Naive B cell (primary cell): ENCODE results near the gene PCBP3. TPM values are rescaled to one million over a fixed set of nuclear protein-coding genes. Genes with fewer than 3 reads are reported as not detected.

Experiments used
- ATAC-seq, 2 donors: fragments of 150-1000 bp; cut with Tn5 transposase; 2 replicates each; pipeline ENCODE4 v1.10.0; 2021; ENCODE audit warnings: low read depth in 2 of 2, mild to moderate bottlenecking in 2 of 2, moderate library complexity in 2 of 2
- DNase-seq: peaks from one replicate; pipeline ENCODE4 v3.0.0; 2022
- H3K27ac Mint-ChIP-seq, 6 donors: one replicate each; pipeline ENCODE4 v1.8.0; 2020 to 2022; ENCODE audit warnings: mild to moderate bottlenecking in 6 of 6, mixed read lengths in 6 of 6, moderate library complexity in 5 of 6, inconsistent platforms in 2 of 6
- H3K27me3 Mint-ChIP-seq, 3 donors: one replicate each; pipeline ENCODE4 v1.8.0; 2021 to 2022; ENCODE audit warnings: mixed read lengths in 3 of 3, mild to moderate bottlenecking in 1 of 3
- H3K36me3 Mint-ChIP-seq, 2 donors: one replicate each; pipeline ENCODE4 v1.8.0; 2020 to 2022; ENCODE audit warnings: mixed read lengths in 2 of 2, inconsistent platforms in 1 of 2, mild to moderate bottlenecking in 1 of 2
- H3K4me1 Mint-ChIP-seq, 3 donors: one replicate each; pipeline ENCODE4 v1.8.0; 2020 to 2022; ENCODE audit warnings: mixed read lengths in 3 of 3, inconsistent platforms in 1 of 3, mild to moderate bottlenecking in 1 of 3, moderate library complexity in 1 of 3
- H3K4me3 Mint-ChIP-seq, 8 donors: one replicate each; pipeline ENCODE4 v1.8.0; 2020 to 2022; ENCODE audit warnings: mild to moderate bottlenecking in 8 of 8, mixed read lengths in 8 of 8, moderate library complexity in 8 of 8, inconsistent platforms in 2 of 8
- H3K9me3 Mint-ChIP-seq, 7 donors: one replicate each; pipeline ENCODE4 v1.8.0; 2020 to 2022; ENCODE audit warnings: mixed read lengths in 7 of 7, mild to moderate bottlenecking in 5 of 7, inconsistent platforms in 2 of 7, moderate library complexity in 1 of 7
- polyA plus RNA-seq, 6 donors: library from polyadenylated mRNA; unstranded; fragments of 300-500 nt; fragmentation: Illumina TruSeq; gene quantifications; one replicate each; pipeline ENCODE4 v1.2.3, GENCODE V29; 2021; ENCODE audit warnings: low read depth in 6 of 6

Gene PCBP3
- polyA plus RNA-seq, 6 donors from 2014 or later: 0.60 to 1.5 (median 0.93) TPM; not detected in 2

DNA sequence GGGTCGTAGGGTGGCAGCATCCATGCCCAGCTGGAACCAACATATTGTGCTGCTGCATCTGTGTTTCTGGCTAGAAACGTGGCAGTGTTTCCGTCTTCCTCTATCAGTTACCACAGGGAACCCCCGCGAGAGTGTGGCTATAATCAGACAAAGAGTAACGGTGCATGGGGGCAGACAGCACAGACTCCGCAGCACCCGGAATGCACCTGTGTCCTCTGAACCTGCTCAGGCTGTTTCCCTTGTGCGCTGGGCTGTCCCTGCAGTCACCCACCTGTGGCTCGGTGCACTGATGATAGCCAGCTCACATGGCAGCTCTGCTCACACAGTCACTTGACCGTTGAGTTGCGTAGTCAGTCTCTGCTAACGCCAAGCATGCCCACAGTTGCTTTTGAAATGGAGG, 11.4 kb upstream of the PCBP3 start:
- peak; percentile 33 for DNase-seq
- peak; percentile 28 to 82 for ATAC-seq
- Mint-ChIP-seq H3K9me3 (peaks cover 0 to 1% (median 0%) of the 10 kb centered on the region in 7 donors), H3K36me3 (no peaks in the 10 kb centered on the region), H3K27me3 (peaks cover 0 to 22% (median 18%) of the 10 kb centered on the region in 3 donors), H3K4me1 (peaks cover 0 to 16% (median 0%) of the 10 kb centered on the region in 3 donors), H3K4me3 (peak overlapping the region in 2 of 8 donors; percentile 0 to 67), H3K27ac (peak overlapping the region in 3 of 6 donors; percentile 36 to 96 (median 95))

DNA sequence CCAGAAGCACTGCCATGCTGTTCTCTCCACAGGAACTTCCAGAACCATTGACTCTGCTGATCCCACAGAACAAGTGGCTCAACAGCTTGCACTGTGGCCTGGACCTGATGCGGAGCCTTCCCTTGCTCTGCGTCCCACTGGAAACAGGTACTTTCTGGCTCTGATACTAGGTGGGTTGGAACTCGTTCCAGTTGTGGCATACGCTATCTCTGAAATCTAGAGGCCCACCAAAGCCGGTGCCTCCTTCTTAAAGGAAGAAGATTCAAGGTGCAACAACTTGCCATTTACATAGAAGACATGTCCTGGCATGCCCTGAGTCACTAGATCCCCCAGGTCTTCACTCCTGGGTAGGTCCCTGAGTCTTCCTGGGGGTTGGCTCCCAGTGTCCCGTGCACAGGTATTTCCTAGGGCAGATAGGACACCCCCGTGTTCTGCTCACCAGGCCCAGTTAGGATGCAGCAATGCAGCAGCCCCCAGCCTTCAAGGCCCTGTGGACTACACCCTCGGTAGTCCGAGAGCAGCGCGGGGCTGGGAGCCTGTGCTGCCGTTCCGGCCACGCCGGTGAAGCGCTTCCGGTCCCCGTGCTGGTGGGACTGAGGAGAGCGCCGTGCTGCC, 10.8 kb upstream of the PCBP3 start:
- H3K9me3 Mint-ChIP-seq: peaks cover 0 to 1% (median 0%) of the 10 kb centered on the region in 7 donors
- no peak for DNase-seq
- H3K4me3 Mint-ChIP-seq: peak overlapping the region in 2 of 8 donors; percentile 24 to 67
- peaks cover 0 to 16% (median 0%) of the 10 kb centered on the region in 3 donors for H3K4me1 Mint-ChIP-seq
- H3K27ac Mint-ChIP-seq: peak overlapping the region in 3 of 6 donors; percentile 47 to 96 (median 95)
- H3K27me3 Mint-ChIP-seq: peaks cover 0 to 16% (median 16%) of the 10 kb centered on the region in 3 donors
- H3K36me3 Mint-ChIP-seq: no peaks in the 10 kb centered on the region
- no peak for ATAC-seq

DNA sequence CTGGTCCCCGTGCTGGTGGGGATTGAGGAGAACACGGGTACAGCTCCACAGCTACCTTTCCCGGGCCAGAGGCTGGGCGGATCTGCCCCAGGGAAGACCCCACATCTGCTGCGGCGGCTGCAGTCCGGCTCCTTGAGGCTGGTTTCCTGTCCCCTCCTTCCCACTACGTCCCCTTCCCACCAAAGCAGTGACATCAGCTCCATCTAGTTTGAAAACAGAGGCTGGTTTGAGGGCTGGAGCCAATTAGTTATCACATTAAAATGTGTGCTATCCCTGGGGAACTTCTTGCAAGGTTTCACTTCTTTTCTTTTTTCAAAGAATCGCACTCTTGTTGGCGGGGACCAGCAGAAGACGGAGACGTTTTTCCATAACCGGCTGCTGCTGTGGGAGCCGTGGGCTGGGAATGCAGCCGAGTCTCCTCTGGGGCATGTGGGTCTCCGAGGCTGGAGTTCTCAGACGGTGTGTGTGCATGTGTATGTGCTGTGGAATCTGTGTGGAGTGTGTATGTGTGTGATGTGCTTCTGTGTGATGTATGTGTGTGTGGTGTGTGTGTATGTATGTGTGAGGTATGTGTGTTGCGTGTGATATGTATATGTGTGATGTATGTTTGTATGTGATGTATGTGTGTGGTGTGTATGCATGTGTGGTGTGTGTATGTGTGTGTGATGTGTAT, 8.9 kb upstream of the PCBP3 start:
- DNase-seq (no peak), ATAC-seq (peak in 1 of 2 donors; percentile 38)
- Mint-ChIP-seq H3K27ac (no peak overlapping the region), H3K4me3 (no peak overlapping the region), H3K9me3 (no peaks in the 10 kb centered on the region), H3K27me3 (peaks cover 0 to 9% (median 6%) of the 10 kb centered on the region in 3 donors), H3K36me3 (no peaks in the 10 kb centered on the region), H3K4me1 (peaks cover 0 to 33% (median 1%) of the 10 kb centered on the region in 3 donors)

DNA sequence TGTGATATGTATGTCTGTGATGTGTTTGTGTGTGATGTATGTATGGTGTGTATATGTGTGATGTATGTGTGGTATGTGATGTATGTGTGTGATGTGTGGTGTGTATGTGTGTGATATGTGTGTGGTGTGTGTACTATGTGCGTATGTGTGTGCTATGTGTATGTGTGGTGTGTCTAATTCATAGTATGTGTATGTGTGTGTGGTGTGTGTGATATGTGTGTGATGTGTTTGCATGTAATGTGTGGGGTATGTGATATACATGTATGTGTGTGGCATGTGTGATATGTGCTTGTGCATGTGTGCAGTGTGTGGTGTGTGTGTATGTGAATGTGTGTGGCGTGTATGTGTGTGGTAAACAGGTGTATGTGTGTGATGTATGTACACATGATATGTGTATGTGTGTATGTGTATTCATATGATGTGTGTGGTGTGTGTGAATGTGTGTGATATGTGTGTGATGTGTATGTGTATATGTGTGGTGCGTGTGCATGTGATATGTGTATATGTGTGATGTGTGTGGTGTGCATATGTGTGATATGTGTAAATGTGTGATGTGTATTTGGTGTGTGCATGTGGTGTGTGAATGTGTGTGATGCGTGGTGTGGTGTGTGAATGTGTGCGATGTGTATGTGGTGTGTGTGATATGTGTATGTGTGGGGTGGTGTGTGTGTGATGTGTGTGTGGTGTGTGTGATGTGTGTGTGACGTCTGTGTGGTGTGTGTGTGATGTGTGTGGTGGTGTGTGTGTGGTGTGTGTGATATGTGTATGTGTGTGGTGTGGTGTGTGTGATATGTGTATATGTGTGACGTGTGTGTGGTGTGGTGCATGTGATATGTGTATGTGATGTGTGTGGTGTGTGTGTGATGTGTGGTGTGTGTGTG, 8.0 kb upstream of the PCBP3 start:
- DNase-seq (no peak), ATAC-seq (no peak)
- H3K36me3 Mint-ChIP-seq: no peaks in the 10 kb centered on the region
- no peak overlapping the region for H3K27ac Mint-ChIP-seq
- H3K4me3 Mint-ChIP-seq: no peak overlapping the region
- H3K9me3 Mint-ChIP-seq: no peaks in the 10 kb centered on the region
- peaks cover 0 to 9% (median 0%) of the 10 kb centered on the region in 3 donors for H3K27me3 Mint-ChIP-seq
- H3K4me1 Mint-ChIP-seq: peaks cover 6 to 41% (median 8%) of the 10 kb centered on the region in 3 donors

DNA sequence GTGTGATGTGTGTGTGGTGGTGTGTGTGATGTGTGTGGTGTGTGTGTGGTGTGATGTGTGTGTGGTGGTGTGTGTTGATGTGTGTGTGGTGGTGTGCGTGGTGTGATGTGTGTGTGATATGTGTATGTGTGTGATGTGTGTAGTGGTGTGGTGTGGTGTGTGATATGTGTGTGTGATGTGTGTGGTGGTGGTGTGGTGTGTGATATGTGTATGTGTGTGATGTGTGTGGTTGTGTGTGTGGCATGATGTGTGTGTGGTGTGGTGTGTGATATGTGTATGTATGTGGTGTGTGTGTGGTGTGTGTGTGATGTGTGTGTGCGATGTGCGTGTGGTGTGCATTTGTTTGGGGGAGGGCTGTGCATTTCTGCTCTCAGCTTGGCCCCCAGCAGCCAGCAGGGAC, 7.1 kb upstream of the PCBP3 start:
- Mint-ChIP-seq H3K36me3 (no peaks in the 10 kb centered on the region), H3K4me3 (no peak overlapping the region), H3K4me1 (peaks cover 6 to 45% (median 14%) of the 10 kb centered on the region in 3 donors), H3K27ac (no peak overlapping the region), H3K9me3 (no peaks in the 10 kb centered on the region), H3K27me3 (peaks cover 0 to 15% (median 0%) of the 10 kb centered on the region in 3 donors)
- DNase-seq (no peak), ATAC-seq (no peak)

DNA sequence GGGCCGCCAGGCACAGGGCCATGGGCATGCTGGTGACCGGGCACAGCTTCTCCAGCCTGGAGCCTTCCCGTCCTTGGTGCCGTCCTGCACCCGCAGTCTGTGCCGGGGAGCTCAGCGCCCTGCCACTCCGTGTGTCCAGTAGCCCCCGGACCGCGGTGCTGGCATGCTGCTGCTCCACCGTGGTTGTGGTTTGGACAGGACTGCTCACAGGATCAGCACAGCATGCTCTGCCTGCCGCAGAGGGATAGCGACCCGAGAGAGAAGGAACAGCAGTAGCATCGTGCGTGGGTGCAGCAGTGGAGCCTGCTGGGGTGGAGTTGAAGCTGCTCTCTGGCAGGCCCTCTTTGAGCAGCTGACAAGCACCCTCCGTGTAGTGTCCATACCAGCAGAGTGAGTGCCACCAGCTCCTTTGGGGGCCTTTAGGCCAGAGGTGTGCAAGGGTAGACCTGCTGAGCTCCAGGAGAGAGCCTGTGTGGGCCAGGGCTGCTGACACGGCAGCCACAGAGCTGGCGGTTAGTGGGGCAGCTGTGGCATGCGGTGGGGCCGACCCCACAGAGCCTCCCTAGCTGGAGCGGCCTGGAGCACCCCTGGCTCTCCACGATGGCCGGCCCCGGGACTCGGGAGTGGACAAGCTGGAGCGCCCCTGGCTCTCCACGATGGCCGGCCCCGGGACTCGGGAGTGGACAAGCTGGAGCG, 6.4 kb upstream of the PCBP3 start:
- ATAC-seq (no peak), DNase-seq (no peak)
- Mint-ChIP-seq H3K27ac (peak overlapping the region in 1 of 6 donors; percentile 29), H3K27me3 (peaks cover 0 to 18% (median 0%) of the 10 kb centered on the region in 3 donors), H3K36me3 (no peaks in the 10 kb centered on the region), H3K4me3 (no peak overlapping the region), H3K4me1 (peaks cover 6 to 44% (median 14%) of the 10 kb centered on the region in 3 donors), H3K9me3 (no peaks in the 10 kb centered on the region)

DNA sequence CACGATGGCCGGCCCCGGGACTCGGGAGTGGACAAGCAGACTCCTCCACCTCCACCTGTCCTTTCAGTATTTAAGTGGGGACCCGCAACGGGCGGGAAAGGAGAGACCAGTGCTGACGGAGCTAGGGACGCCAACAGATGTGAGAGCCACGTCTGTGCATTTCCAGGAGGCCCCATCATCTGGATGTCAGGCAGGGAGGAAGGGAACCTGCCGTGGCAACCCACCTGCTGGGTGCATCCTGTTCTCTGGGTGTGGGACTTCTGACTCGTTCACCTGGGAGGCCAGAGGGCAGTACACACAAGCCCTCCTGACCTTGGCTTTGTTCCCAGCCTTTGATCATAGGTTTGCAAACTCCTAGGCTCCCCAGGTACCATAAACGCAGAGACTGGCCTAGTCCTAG, 5.6 kb upstream of the PCBP3 start:
- ATAC-seq: no peak
- no peaks in the 10 kb centered on the region for H3K9me3 Mint-ChIP-seq
- peaks cover 6 to 36% (median 14%) of the 10 kb centered on the region in 3 donors for H3K4me1 Mint-ChIP-seq
- peak overlapping the region in 1 of 6 donors; percentile 91 for H3K27ac Mint-ChIP-seq
- DNase-seq: no peak
- H3K4me3 Mint-ChIP-seq: no peak overlapping the region
- H3K27me3 Mint-ChIP-seq: peaks cover 0 to 18% (median 0%) of the 10 kb centered on the region in 3 donors
- H3K36me3 Mint-ChIP-seq: no peaks in the 10 kb centered on the region

DNA sequence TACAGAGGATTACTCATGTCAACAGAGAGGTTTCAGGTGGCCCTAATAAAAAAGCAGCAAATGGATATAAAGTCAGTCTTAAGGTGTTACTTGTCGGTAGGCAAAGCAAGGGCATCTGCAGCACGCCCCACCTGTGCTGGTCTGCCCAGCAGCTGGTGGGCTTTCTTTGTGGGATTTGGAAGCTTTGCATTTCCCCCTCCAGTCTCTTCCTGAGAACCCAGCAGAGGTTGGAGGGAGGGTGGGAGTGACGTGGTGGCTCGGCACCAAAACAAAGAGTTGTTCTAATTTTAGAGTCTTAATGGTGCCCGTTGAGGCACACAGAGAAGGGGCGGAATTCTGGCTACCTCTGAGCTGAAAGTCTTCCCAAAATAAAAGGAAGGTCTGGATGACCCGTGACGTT, 4.8 kb upstream of the PCBP3 start:
- Mint-ChIP-seq H3K9me3 (no peaks in the 10 kb centered on the region), H3K27me3 (peaks cover 0 to 18% (median 0%) of the 10 kb centered on the region in 3 donors), H3K36me3 (no peaks in the 10 kb centered on the region), H3K4me1 (peaks cover 6 to 36% (median 14%) of the 10 kb centered on the region in 3 donors), H3K4me3 (peak overlapping the region in 3 of 8 donors; percentile 5 to 27 (median 12)), H3K27ac (peak overlapping the region in 4 of 6 donors; percentile 39 to 91 (median 58))
- ATAC-seq (no peak), DNase-seq (no peak)

DNA sequence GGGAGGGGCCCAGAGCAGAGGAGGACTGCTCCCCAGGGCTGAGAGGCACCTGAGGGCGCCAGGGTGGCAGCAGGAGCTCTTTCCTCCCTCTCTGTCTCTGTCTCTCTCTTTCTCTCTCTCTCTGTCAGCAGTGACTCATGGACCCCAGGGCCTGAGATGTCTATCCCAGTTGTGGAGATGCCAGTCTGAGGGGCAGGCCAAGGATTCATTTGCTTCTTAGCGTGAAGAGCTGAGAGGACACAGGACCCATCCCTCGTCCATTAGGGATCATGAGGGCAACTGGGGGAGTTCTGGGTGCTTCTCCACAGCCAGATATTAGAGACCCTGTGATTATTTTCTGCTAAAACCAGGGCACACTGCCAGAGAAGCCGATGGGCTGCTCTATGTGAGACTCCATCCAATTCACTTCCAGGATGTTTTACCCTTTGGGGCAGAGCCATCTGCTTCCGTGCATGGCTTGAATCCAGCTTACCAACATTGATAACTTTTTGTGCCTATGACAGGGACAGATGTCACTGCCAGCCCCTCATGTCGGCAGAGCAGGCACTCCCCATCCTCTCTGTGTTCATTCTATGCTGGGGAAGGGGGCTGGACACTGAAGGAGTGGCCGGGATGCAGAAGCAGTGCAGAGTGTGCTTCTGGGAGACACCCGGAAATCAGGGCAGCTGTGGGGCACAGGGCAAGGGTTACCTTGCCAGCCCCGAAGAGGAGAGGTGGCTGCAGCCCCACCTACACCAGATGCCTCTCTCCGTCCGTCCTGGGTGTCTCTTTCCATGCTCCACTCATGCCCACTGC, 4.1 kb upstream of the PCBP3 start:
- H3K4me3 Mint-ChIP-seq: peak overlapping the region in 2 of 8 donors; percentile 48 to 67

DNA sequence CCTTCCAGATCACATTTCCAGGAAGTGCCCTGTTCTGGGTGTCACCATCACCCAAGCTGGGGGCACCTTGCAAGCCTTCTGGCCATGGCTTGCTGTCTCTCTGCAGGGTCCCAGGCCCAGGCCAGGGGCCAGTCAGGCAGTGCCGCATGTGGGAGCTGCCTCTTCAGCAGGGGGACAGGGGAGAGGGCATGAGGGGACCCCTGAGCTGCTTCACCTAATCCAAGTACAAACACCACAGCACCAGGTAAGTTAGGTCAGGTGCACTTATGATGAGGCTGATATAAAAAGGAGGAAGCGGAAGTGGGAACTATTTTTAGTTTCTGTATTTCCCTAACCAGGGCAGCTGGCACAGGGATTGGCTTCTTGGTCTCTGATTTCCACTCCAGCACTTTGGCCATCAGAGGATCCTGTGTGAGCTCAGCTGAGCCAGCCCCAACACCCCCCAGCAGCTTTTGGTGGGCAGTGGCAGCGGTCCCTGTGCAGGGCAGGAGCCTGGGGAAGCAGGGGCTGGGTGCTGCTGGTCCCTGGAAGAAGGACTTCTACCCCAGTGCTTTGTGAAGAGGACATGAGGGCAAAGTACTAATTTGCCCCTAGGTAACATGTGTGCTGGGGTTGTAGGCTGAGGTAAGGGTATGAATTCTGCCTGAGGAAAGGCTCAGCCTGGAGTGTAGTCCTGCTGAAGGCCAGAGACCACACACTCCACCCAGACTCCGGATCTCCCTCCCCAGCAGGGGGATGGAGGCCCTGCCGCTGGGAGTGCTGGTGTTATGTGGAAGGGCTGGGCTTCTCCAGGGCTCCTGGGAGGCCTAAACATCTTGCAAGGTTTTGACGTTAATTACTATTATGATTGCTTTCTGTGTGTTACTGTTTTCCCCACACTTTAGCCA, 3.3 kb upstream of the PCBP3 start:
- Mint-ChIP-seq H3K27me3 (peaks cover 0 to 29% (median 10%) of the 10 kb centered on the region in 3 donors), H3K4me1 (peaks cover 13 to 44% (median 14%) of the 10 kb centered on the region in 3 donors), H3K36me3 (no peaks in the 10 kb centered on the region), H3K27ac (peak overlapping the region in 4 of 6 donors; percentile 4 to 52 (median 29)), H3K9me3 (peaks cover 0 to 7% (median 0%) of the 10 kb centered on the region in 7 donors), H3K4me3 (peak overlapping the region; percentile 14 to 84 (median 64))
- peak; percentile 29 for DNase-seq
- ATAC-seq: peak in 1 of 2 donors; percentile 13

More for the DNA sequence above, 4.1 kb upstream of the PCBP3 start:
- Mint-ChIP-seq H3K27me3 (peaks cover 0 to 22% (median 2%) of the 10 kb centered on the region in 3 donors), H3K9me3 (peaks cover 0 to 2% (median 0%) of the 10 kb centered on the region in 7 donors), H3K27ac (peak overlapping the region in 3 of 6 donors; percentile 24 to 77 (median 40)), H3K36me3 (no peaks in the 10 kb centered on the region), H3K4me1 (peaks cover 8 to 38% (median 14%) of the 10 kb centered on the region in 3 donors)
- DNase-seq (no peak), ATAC-seq (no peak)

DNA sequence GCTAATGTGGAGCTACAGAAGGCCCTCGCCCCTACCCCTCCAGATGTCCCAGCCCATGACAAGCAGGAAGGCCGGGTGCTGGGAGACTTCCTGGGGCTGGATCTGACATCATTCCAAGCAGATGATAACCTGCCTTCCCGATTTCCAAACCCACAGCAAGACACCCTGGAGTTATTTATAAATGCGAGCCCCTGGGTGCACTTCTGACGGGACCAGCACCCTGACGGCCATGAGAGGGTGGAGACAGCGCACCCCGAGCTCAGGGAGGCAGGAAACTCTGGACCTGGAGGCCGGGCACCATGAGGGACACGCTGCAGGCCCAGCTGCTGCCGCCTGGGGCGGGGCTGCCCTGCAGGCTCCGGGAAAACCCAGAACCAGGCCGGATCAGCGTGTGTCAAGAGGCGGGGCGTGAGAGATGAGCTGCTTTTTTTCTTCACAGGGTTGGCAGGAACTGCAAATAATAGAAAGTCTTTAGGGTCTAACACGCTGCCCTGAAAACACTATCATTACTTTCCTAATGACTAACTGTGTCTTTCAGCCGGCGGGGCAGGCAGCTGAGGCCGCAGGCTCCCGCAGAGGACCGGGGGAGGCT, 2.5 kb upstream of the PCBP3 start:
- no peak for ATAC-seq
- Mint-ChIP-seq H3K9me3 (peaks cover 0 to 12% (median 0%) of the 10 kb centered on the region in 7 donors), H3K36me3 (no peaks in the 10 kb centered on the region), H3K4me3 (peak overlapping the region in 7 of 8 donors; percentile 14 to 84 (median 67)), H3K27me3 (peaks cover 6 to 36% (median 17%) of the 10 kb centered on the region in 3 donors), H3K27ac (peak overlapping the region in 2 of 6 donors; percentile 34 to 68), H3K4me1 (peaks cover 13 to 49% (median 14%) of the 10 kb centered on the region in 3 donors)
- DNase-seq: no peak
